Measurements from ENCODE around the gene CST9.

The CST9 gene

DNA sequence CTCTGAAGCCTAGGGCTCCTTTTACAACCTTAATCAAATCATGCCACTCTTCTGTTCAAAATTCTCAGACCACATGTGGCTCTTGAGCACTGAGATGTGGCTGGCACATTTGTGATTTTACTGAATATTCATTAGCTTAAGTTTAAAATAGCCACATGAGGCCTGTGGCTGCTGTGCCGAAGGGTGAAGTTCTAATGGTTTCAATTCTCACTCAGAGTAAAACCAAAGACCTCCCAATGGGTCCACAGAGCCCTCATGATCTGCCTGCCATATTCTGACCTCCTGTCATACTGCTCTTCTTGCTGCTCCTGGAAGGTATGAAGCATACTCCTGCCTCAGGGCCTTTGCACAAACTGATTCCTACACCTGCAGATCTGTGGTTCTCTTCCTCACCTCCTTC lies 39.9 kb upstream of the CST9 start:
- no peak for DNase-seq (ENCODE audit: low read depth)
- Histone ChIP-seq H3K36me3 (ENCODE audit: control insufficient read depth, insufficient read depth, low read length, severe bottlenecking) (no peaks in the 10 kb centered on the region), H3K4me1 (ENCODE audit: control insufficient read depth, insufficient read depth, low read length) (peaks cover 17% of the 10 kb centered on the region)

GRCh38 chr20:23644164-23644563 lies 38.4 kb upstream of the CST9 start:
- Histone ChIP-seq H3K9me3 (ENCODE audit: control insufficient read depth, low read length) (no peaks in the 10 kb centered on the region), H3K36me3 (ENCODE audit: control insufficient read depth, insufficient read depth, low read length, severe bottlenecking) (no peaks in the 10 kb centered on the region), H3K4me1 (ENCODE audit: control insufficient read depth, insufficient read depth, low read length) (peaks cover 17% of the 10 kb centered on the region), H3K4me3 (ENCODE audit: low read length) (no peak overlapping the region), H3K27me3 (replicated peaks; ENCODE audit: control insufficient read depth, insufficient read depth, low read length) (no peaks in the 10 kb centered on the region), H3K9ac (ENCODE audit: low read length) (no peak overlapping the region)
- DNase-seq (ENCODE audit: low read depth) = no peak

More for the DNA sequence above, 39.9 kb upstream of the CST9 start:
- Histone ChIP-seq H3K9ac (ENCODE audit: low read length) (no peak overlapping the region), H3K4me3 (ENCODE audit: low read length) (no peak overlapping the region), H3K27me3 (replicated peaks; ENCODE audit: control insufficient read depth, insufficient read depth, low read length) (no peaks in the 10 kb centered on the region), H3K9me3 (ENCODE audit: control insufficient read depth, low read length) (no peaks in the 10 kb centered on the region)

GRCh38 chr20:23643659-23644058 lies 37.9 kb upstream of the CST9 start:
- Histone ChIP-seq H3K36me3 (ENCODE audit: control insufficient read depth, insufficient read depth, low read length, severe bottlenecking) (no peaks in the 10 kb centered on the region), H3K9me3 (ENCODE audit: control insufficient read depth, low read length) (no peaks in the 10 kb centered on the region), H3K4me1 (ENCODE audit: control insufficient read depth, insufficient read depth, low read length) (peaks cover 17% of the 10 kb centered on the region), H3K27me3 (replicated peaks; ENCODE audit: control insufficient read depth, insufficient read depth, low read length) (no peaks in the 10 kb centered on the region), H3K9ac (ENCODE audit: low read length) (no peak overlapping the region), H3K4me3 (ENCODE audit: low read length) (no peak overlapping the region)
- DNase-seq (ENCODE audit: low read depth) = no peak

DNA sequence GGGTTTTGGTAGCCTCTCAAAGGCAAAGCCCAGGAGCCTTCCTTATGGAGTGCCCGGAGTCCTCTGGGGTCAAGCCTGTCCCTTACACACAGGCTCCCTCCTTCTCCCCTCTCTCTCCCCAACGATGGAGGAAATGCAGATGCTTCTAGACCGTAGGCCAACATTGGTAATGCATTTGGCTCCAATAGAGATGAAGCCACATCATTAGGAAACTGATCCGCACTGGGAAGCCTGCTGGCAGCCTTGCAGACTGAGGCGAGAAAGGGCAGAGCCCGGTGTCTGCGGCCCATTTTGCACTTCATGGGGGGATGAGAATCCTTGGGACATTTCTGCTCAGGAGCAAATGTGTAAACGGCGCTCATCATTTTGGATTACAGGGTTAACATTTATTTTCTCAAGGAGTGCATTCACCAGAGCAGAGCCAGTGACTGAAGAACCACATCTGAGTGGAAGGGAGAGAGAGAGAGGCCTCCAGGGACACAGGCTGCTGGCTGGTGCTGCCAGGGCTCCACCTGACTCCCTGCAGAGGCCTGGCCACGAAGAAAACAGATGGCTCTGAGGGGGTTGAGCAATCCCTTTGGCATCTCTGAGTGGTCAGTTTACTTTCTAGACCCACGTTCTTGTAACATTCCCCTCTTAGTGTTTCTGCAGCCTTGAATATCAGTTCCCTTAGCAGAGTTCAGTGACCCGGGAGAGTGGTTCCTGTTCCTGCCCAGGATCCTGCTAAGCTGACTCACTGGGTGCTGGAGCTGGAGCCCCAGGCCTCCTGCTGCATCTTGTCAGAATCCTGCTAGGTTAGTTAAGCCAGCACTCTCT lies 36.4 kb upstream of the CST9 start:
- Histone ChIP-seq H3K27me3 (replicated peaks; ENCODE audit: control insufficient read depth, insufficient read depth, low read length) (no peaks in the 10 kb centered on the region), H3K4me3 (ENCODE audit: low read length) (no peak overlapping the region), H3K9ac (ENCODE audit: low read length) (no peak overlapping the region), H3K9me3 (ENCODE audit: control insufficient read depth, low read length) (no peaks in the 10 kb centered on the region), H3K4me1 (ENCODE audit: control insufficient read depth, insufficient read depth, low read length) (peaks cover 17% of the 10 kb centered on the region), H3K36me3 (ENCODE audit: control insufficient read depth, insufficient read depth, low read length, severe bottlenecking) (no peaks in the 10 kb centered on the region)
- DNase-seq (ENCODE audit: low read depth) = peak; percentile 85

GRCh38 chr20:23640671-23641667 lies 35.3 kb upstream of the CST9 start:
- H3K4me3 ChIP-seq (ENCODE audit: low read length) = no peak overlapping the region
- H3K9me3 ChIP-seq (ENCODE audit: control insufficient read depth, low read length) = no peaks in the 10 kb centered on the region
- H3K27me3 ChIP-seq (replicated peaks; ENCODE audit: control insufficient read depth, insufficient read depth, low read length) = no peaks in the 10 kb centered on the region
- no peak overlapping the region for H3K9ac ChIP-seq (ENCODE audit: low read length)
- H3K36me3 ChIP-seq (ENCODE audit: control insufficient read depth, insufficient read depth, low read length, severe bottlenecking) = no peaks in the 10 kb centered on the region
- peaks cover 26% of the 10 kb centered on the region for H3K4me1 ChIP-seq (ENCODE audit: control insufficient read depth, insufficient read depth, low read length)
- no peak for DNase-seq (ENCODE audit: low read depth)

DNA sequence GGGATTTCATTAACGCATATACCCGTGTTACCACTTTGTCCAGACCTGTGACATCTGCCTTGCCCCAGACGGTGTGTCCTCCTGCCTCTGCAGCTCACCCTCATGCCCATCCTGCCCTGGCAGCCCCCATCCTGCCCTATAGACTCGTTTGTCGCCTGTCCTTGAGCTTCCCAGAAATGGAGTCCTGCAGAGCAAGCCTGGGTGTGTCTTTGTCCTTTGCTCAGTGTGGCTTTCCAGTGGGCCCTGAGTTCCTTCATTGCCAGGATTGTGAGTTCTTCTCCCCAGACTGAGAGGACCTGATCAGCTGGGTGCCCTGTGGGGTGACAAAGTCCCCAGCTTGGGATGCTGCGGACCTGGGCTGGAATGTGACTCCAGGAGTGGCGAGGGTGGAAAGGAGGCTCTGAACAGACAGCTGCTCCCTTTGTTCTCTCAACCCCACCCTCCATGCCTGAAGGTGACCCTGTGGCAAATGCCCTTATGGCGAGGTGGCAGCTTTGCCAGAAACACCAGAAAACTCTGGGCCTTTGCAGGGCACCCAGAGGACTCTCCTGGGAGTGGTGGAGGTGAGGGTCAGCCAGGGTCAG lies 34.4 kb upstream of the CST9 start:
- peaks cover 35% of the 10 kb centered on the region for H3K4me1 ChIP-seq (ENCODE audit: control insufficient read depth, insufficient read depth, low read length)
- no peak overlapping the region for H3K9ac ChIP-seq (ENCODE audit: low read length)
- DNase-seq (ENCODE audit: low read depth) = no peak
- no peaks in the 10 kb centered on the region for H3K27me3 ChIP-seq (replicated peaks; ENCODE audit: control insufficient read depth, insufficient read depth, low read length)
- no peak overlapping the region for H3K4me3 ChIP-seq (ENCODE audit: low read length)
- H3K36me3 ChIP-seq (ENCODE audit: control insufficient read depth, insufficient read depth, low read length, severe bottlenecking) = peaks cover under 1% of the 10 kb centered on the region
- no peaks in the 10 kb centered on the region for H3K9me3 ChIP-seq (ENCODE audit: control insufficient read depth, low read length)

- Histone ChIP-seq H3K9me3 (ENCODE audit: control insufficient read depth, low read length) (no peaks in the 10 kb centered on the region), H3K4me1 (ENCODE audit: control insufficient read depth, insufficient read depth, low read length) (peaks cover 41% of the 10 kb centered on the region), H3K36me3 (ENCODE audit: control insufficient read depth, insufficient read depth, low read length, severe bottlenecking) (peaks cover 7% of the 10 kb centered on the region), H3K27me3 (replicated peaks; ENCODE audit: control insufficient read depth, insufficient read depth, low read length) (no peaks in the 10 kb centered on the region), H3K9ac (ENCODE audit: low read length) (no peak overlapping the region), H3K4me3 (ENCODE audit: low read length) (no peak overlapping the region)
- no peak for DNase-seq (ENCODE audit: low read depth)
Measured at GRCh38 chr20:23639490-23639958, 33.8 kb upstream of the CST9 start.

DNA sequence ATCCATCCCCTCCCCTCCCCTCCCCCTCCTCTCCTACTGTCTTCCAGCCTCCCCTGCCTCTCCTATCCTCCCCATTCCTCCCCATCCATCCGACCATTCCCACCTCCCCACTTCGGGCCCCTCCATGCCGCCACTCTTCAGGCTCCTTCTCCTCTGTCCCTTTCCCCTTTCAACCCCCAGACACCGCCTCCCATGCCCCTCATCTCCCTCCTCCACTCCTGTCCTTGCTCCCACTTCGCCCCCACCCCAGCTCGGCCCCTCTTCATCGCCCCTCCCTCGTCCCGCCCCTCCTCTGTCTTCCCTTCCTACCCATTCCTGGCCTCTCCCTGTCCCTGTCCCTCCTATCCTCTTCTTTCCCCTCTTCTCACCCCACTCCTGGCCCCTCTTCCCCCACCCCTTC lies 32.6 kb upstream of the CST9 start:
- Histone ChIP-seq H3K27me3 (replicated peaks; ENCODE audit: control insufficient read depth, insufficient read depth, low read length) (no peaks in the 10 kb centered on the region), H3K36me3 (ENCODE audit: control insufficient read depth, insufficient read depth, low read length, severe bottlenecking) (peaks cover 19% of the 10 kb centered on the region), H3K9ac (ENCODE audit: low read length) (no peak overlapping the region), H3K4me3 (ENCODE audit: low read length) (no peak overlapping the region), H3K9me3 (ENCODE audit: control insufficient read depth, low read length) (no peaks in the 10 kb centered on the region), H3K4me1 (ENCODE audit: control insufficient read depth, insufficient read depth, low read length) (peaks cover 45% of the 10 kb centered on the region)
- no peak for DNase-seq (ENCODE audit: low read depth)

GRCh38 chr20:23637282-23638221 lies 31.8 kb upstream of the CST9 start, which contains the start of gene CST3:
TSS of gene CST3 (minus strand) at chr20:23637955. CDS start at chr20:23637862, 93 bp downstream.
- Histone ChIP-seq H3K27me3 (replicated peaks; ENCODE audit: control insufficient read depth, insufficient read depth, low read length) (no peaks in the 10 kb centered on the region), H3K9me3 (ENCODE audit: control insufficient read depth, low read length) (no peaks in the 10 kb centered on the region)
- DNase-seq (ENCODE audit: low read depth) = peak; percentile 95

DNA sequence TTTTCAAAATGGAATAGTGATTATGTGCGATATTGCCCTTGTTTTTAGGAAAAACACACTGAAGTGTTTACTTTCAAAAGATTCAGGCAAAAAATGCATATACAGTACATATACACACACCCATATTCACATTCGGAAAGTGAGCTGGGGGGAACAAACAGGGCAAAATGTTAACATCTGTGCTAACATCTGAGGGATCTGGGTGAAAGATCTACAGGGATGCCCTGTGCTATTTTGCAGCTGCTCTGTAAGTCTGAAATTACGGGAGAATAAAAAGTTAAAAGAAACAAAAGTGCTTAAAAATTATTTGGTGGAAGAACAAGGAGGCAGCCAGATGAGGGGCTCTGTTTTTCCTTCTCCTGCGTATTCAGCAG lies 31.2 kb upstream of the CST9 start:
- H3K36me3 ChIP-seq (ENCODE audit: control insufficient read depth, insufficient read depth, low read length, severe bottlenecking) = peaks cover 33% of the 10 kb centered on the region
- peak overlapping the region; percentile 93 for H3K4me3 ChIP-seq (ENCODE audit: low read length)
- peak overlapping the region; percentile 97 for H3K9ac ChIP-seq (ENCODE audit: low read length)
- no peak for DNase-seq (ENCODE audit: low read depth)
- no peaks in the 10 kb centered on the region for H3K27me3 ChIP-seq (replicated peaks; ENCODE audit: control insufficient read depth, insufficient read depth, low read length)
- H3K9me3 ChIP-seq (ENCODE audit: control insufficient read depth, low read length) = no peaks in the 10 kb centered on the region
- H3K4me1 ChIP-seq (ENCODE audit: control insufficient read depth, insufficient read depth, low read length) = peaks cover 35% of the 10 kb centered on the region

More at GRCh38 chr20:23637282-23638221, 31.8 kb upstream of the CST9 start, which contains the start of gene CST3:
- peaks cover 41% of the 10 kb centered on the region for H3K4me1 ChIP-seq (ENCODE audit: control insufficient read depth, insufficient read depth, low read length)
- H3K36me3 ChIP-seq (ENCODE audit: control insufficient read depth, insufficient read depth, low read length, severe bottlenecking) = peaks cover 26% of the 10 kb centered on the region
- H3K9ac ChIP-seq (ENCODE audit: low read length) = peak within 1 kb of the TSS; percentile 97
- H3K4me3 ChIP-seq (ENCODE audit: low read length) = peak within 1 kb of the TSS; percentile 93
